ENCODE data around the gene FLOT2.
"Not testable (repeated sequence)": the region's sequence is repeated elsewhere in the genome, so short reads cannot be mapped to it uniquely, and the experiment has no call there.

Gene FLOT2, protein sequence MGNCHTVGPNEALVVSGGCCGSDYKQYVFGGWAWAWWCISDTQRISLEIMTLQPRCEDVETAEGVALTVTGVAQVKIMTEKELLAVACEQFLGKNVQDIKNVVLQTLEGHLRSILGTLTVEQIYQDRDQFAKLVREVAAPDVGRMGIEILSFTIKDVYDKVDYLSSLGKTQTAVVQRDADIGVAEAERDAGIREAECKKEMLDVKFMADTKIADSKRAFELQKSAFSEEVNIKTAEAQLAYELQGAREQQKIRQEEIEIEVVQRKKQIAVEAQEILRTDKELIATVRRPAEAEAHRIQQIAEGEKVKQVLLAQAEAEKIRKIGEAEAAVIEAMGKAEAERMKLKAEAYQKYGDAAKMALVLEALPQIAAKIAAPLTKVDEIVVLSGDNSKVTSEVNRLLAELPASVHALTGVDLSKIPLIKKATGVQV

GRCh38 chr17:28896884-28897768 is at the start of gene FLOT2:
Gene FLOT2 (minus strand): TSS chr17:28897733. CDS start chr17:28897574, 159 bp downstream.
- DNase-seq: peak; percentile 33 to 90 (median 88)

DNA sequence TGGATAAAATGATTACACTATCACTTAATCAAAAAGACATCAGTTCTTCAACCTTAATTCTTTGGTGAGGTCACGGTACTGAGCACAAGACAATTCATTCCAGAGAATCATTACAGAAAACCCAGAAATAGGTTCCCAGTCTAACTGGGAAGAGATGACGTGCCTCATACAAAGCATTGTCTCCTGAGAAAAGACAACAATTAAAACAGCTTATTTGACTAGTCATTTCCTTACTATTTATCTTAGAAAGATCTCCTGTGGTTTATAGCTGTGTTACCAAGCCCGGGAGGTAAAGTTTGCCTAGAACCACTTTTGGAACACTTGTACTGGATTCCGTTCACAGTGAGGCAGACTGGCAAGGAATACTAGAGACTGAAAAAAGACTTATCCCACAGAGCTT is 48.7 kb upstream of the FLOT2 start:
- DNase-seq: no peak

DNA sequence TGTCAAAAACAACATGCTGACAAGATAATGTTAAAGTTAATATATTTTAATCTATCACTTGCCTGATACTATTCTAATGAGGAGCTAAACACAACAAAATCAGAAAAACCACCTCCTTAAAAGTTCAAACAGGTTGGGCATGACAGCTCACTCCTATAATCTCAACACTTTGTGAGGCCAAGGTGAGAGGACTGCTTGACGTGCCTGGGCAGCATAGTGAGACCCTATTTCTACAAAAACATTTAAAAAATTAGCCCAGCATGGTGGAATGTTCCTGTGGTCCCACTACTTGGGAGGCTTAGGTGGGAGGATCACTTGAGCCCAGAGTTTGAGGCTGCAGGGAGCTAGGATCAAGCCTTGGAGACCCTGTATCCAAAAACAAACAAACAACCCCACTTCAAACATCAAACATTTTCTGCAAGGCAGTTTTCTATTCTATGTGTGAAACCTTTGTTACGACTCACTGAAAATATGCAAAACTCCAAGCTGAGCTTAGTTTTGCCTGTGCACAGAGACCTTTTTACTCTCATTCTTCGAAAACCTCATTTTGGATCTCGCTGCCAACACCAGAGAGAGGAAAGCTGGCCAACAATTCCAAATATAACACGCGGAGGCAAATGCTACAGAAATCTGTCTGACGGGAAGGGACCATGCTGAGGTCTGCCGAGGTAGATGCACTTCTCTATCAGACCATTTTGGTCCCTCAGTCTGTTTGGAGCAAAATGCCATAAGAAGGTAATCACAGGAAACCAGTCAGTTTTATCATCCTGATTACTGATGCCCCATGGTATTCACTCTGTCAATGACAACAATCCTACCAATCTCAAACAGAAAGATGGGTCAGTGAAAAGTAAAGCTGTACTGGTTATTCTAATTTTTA is 47.6 kb upstream of the FLOT2 start:
- DNase-seq: no peak

- no peak for DNase-seq
Observed at GRCh38 chr17:28944343-28944742, 46.8 kb upstream of the FLOT2 start.

DNA sequence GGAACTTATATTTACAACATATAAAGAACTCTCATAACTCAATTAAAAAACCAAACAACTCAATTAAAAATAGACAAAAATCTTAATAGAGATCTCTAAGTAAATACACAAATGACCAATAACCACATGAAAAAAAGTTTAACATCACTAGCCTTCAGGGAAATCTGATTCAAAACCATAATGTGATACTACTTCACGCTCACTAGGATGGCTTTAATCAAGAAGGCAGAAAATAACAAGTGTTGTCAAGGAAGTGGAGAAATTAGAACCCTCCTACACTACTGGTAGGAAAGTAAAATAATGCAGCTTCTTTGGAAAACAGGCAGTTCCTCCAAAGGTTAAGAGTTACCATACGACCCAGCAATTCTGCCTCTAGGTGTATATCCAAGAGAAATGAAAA is 45.4 kb upstream of the FLOT2 start:
- no peak for DNase-seq

DNA sequence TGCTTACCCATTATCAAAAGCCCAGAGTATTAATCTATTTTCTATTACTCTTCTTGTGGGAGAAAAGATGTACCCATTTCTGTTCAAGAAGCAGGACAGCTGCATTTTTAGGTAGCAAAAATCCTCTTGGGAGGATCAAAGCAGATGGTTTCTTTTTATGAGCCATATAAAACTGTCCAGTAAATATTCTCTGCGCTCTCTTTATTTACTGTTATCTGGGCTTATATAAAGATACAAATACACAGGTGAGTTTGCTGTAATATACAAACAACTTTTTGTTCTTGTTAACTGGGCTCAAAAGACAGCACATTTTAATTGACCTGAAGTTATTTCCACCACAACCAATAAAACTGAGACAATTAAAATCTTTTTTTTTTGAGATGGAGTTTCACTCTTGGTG is 43.7 kb upstream of the FLOT2 start:
- DNase-seq: no peak

GRCh38 chr17:28940675-28941074 is 43.1 kb upstream of the FLOT2 start:
- DNase-seq: no peak

- no peak for DNase-seq
Observed at GRCh38 chr17:28940142-28940541, 42.6 kb upstream of the FLOT2 start.

DNA sequence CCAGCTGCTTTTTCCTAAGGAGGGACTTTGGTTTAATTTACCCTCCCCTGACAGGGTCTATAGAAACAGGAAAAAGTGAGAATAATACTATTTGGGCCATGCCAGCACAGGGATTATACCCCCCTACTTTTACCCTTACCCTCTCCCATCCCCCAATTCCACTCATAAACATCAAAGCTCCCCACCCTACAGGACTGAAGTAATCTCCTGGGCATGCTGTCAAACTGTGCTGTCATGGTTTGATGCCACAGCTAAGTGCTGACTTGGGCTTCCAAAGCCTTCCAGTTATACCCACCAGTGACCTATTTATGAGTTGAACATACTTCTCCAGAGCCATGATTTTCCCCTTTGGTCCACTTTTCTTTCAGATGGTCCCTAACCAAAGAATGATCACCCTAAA is 41.0 kb upstream of the FLOT2 start:
- DNase-seq: no peak

DNA sequence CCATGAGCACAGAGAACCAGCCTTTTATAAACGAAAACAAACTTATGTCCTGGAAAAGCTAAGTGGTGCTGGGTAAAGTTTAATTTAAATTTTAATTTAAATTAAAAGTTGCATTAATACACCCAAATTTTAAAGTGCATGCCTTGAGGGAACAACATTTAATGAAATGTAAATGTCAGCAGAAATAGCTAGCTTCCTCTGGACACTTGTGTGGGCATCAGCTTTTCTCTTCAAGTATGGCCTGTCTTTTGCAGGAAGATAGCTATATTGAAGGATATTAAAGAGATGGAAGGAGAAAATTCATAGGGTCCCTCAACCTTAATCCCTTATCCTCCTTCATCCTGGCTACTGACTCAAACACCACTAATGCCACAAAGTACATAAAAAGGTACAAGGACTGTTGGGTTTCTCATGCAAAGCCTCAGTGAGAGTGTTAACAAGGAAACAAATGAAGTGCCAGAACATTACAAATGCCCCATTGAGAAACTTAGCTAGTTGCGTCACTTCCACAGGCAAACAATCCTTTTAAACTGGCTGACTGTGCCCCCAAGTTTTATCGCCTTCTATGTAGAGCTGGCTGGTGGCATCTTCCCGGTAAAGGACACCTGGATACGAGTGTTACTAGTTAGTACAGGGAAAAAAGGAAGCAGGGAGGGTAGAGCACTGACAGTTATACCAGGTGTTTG is 39.7 kb upstream of the FLOT2 start:
- DNase-seq: no peak

- DNase-seq: no peak
Observed at GRCh38 chr17:28935744-28936460, 38.4 kb upstream of the FLOT2 start.

DNA sequence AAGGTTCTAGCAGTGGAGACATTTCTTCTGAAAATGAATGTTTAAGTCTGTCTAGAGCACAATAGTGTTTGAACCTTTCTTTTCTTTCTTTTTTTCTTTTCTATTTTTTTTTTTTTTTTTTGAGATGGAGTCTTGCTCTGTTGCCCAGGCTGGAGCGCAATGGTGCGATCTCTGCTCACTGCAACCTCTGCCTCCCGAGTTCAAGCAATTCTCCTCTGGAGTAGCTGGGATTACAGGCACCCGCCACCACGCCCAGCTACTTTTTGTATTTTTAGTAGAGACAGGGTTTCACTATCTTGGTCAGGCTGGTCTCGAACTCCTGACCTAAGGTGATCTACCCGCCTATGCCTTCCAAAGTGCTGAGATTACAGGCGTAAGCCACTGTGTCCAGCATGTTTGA is 37.0 kb upstream of the FLOT2 start:
- DNase-seq: not testable (repeated sequence)

DNA sequence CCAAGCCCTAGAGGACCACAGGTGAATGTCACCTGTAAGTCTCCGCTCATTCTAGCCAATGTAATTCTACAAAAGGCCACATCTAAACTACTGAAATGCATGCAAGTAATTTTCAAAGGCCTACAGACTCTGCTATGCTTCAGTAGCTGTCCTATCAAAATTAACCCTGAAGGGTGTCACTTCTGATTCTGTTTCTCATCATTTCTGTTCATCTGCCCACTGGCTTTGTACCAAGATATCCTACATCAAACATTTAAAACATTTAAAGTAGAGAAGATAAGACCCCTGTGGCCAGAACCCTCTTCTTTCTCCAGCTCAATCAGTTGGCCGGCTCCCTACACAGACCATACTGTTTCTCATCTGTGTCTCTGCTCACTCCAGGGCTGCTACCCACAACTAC is 32.3 kb upstream of the FLOT2 start:
- no peak for DNase-seq

DNA sequence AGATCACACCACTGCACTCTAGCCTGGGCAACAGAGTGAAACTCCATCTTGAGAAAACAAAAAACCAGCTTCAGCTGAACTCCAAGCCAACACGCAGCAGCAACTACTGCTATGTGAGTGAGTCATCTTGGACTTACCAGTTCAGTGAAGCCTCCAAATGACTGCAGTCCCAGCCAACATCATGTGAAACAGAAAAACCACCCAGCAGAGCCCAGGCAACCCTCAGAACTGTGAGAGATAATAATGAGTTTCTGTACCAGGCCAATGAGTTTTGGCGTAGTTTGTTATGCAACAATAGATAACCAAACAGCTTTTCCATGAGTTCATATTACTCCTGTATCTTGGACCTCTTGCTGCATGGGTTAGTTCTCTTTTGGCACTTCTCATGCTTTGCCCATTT is 30.5 kb upstream of the FLOT2 start:
- DNase-seq: no peak

GRCh38 chr17:28926786-28927185 is 29.3 kb upstream of the FLOT2 start:
- no peak for DNase-seq

DNA sequence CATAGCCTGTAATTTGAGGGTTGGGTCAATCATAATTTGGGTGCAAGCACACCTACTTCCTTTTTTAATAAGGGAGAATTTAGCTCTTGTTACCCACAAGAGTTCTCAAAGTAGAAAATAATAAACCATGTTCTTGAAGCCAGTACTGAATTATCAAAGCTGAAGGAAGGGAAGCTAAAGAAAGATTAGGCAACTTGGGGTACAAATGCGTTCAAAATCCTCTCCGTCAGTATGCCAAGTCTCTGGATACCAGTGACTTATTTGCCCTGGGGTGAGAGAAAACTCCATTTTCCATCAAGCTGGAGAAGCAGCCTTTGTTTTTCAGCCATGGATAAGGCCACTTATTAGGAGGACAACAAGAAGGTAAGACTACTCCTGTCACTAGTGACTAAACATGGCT is 28.8 kb upstream of the FLOT2 start:
- no peak for DNase-seq

GRCh38 chr17:28925912-28926365 is 28.4 kb upstream of the FLOT2 start:
- DNase-seq: peak; percentile 28 to 80 (median 44)

DNA sequence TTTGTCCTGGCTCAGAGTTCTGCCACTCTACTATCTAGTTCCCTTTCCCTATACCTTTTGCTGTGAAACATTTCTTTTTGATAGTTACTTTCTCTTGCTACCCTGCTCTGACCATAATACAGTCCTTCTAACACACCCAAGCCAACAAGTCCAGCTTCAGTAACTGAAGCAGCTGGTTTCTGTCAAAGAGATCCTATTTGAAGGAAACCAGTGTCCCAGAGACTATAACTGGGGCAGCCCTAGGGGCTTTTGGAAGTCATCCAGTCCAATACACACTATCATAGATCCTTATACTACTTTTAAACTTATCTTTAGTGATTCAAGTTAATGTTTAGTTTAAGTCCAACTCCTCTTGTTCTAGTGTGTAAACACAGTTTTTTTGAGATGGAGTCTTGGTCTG is 22.7 kb upstream of the FLOT2 start:
- DNase-seq: no peak

GRCh38 chr17:28918295-28918694 is 20.8 kb upstream of the FLOT2 start:
- DNase-seq: no peak

GRCh38 chr17:28917465-28917864 is 19.9 kb upstream of the FLOT2 start:
- DNase-seq: no peak

- DNase-seq: no peak
Observed at GRCh38 chr17:28917029-28917428, 19.5 kb upstream of the FLOT2 start.

All from NCI-H1417 (cell line).